ENCODE results near the gene GPR176.

- no peak for TF ChIP-seq CTCF (IDR thresholded peaks at IDR 0.05)
- TF ChIP-seq POLR2A (IDR thresholded peaks at IDR 0.05): no peak
Observed at GRCh38 chr15:39777496-39777895, 142.6 kb downstream of the GPR176 start.
